Adrenal gland (tissue), 5 donors: ENCODE data around the gene CCDC61.

Source experiments
- POLR2A ChIP-seq, 2 donors: fragments of 450-650 bp; IDR thresholded peaks; one replicate each; pipeline ENCODE4 v1.6.1; 2017; ENCODE audit warnings: antibody characterized with exemption in 2 of 2, mild to moderate bottlenecking in 2 of 2, moderate library complexity in 1 of 2
- TF ChIP-seq, protein P1 (sequence below), 6 experiments: fragments of 450-650 bp in 4 of 6; fragments of 200-600 bp in 2 of 6; sonication (generic) in 1 of 6; IDR thresholded peaks; 1 replicate in 5 of 6; 2 replicates in 1 of 6; pipeline versions ENCODE4 v1.5.1 to v1.8.0; 2016 to 2021; ENCODE audit warnings: antibody characterized with exemption in 6 of 6, mild to moderate bottlenecking in 2 of 6, moderate library complexity in 1 of 6
- donor health status: DM: no; HTN: no; CAD: no.

DNA sequence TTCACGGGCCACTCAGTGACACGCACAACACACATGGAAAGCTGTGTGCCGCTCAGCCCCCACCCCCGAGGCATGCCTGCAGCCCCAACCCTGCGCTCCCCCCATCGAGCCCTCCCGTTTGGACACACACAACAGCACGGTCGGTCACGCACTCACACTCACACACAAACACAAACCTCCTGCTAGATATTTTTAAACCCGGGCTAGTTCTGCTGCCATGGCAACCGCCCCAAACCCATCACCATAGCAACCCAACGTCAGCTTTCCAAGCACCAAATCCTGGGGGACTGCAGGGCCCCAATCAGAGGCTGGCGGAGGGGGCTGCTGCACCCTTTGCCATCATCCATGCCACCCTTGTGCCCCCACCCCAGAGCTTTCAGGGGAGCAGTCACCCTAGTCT is 19.1 kb upstream of the CCDC61 start:
- TF ChIP-seq POLR2A (IDR thresholded peaks at IDR 0.05) = no peak
- TF ChIP-seq, protein P1, sequence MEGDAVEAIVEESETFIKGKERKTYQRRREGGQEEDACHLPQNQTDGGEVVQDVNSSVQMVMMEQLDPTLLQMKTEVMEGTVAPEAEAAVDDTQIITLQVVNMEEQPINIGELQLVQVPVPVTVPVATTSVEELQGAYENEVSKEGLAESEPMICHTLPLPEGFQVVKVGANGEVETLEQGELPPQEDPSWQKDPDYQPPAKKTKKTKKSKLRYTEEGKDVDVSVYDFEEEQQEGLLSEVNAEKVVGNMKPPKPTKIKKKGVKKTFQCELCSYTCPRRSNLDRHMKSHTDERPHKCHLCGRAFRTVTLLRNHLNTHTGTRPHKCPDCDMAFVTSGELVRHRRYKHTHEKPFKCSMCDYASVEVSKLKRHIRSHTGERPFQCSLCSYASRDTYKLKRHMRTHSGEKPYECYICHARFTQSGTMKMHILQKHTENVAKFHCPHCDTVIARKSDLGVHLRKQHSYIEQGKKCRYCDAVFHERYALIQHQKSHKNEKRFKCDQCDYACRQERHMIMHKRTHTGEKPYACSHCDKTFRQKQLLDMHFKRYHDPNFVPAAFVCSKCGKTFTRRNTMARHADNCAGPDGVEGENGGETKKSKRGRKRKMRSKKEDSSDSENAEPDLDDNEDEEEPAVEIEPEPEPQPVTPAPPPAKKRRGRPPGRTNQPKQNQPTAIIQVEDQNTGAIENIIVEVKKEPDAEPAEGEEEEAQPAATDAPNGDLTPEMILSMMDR (IDR thresholded peaks at IDR 0.05) = no peak
